Measurements from ENCODE around the gene SNAPC3.

The SNAPC3 gene

GRCh38 chr9:15416880-15417279 is 5.8 kb upstream of the SNAPC3 start:
- Histone ChIP-seq H3K27ac (ENCODE audit: low read depth, low read length) (no peak overlapping the region), H3K79me1 (ENCODE audit: low read length) (no peaks in the 10 kb centered on the region), H3K4ac (ENCODE audit: low read depth, low read length) (no peak overlapping the region), H2BK5ac (ENCODE audit: low read depth, low read length, poor library complexity) (no peak overlapping the region), H2BK120ac (ENCODE audit: insufficient read depth, low read length, poor library complexity) (no peak overlapping the region), H4K8ac (ENCODE audit: low read depth, low read length) (no peak overlapping the region), H2BK12ac (ENCODE audit: low read length) (no peak overlapping the region), H3K79me2 (ENCODE audit: control insufficient read depth, insufficient read depth, low read length, poor library complexity) (no peaks in the 10 kb centered on the region), H3K4me2 (ENCODE audit: low read length) (no peak overlapping the region), H3K23ac (ENCODE audit: low read length) (no peak overlapping the region), H3K36me3 (ENCODE audit: control insufficient read depth in 1 of 2, insufficient read depth in 2 of 2, low read length in 2 of 2) (no peaks in the 10 kb centered on the region), H3K14ac (ENCODE audit: low read length) (no peak overlapping the region), H2AFZ (ENCODE audit: insufficient read depth, low read length, poor library complexity) (no peak overlapping the region), H3K9ac (ENCODE audit: low read length) (no peak overlapping the region), H3K4me3 (ENCODE audit: low read depth, low read length) (no peak overlapping the region), H2AK5ac (ENCODE audit: low read length) (no peak overlapping the region), H3K9me3 (ENCODE audit: insufficient read depth, low read depth, low read length) (no peaks in the 10 kb centered on the region), H3K18ac (ENCODE audit: low read length) (no peak overlapping the region), H3K27me3 (ENCODE audit: insufficient read depth, low read length) (no peaks in the 10 kb centered on the region), H4K91ac (ENCODE audit: low read depth, low read length) (no peak overlapping the region), H4K12ac (ENCODE audit: low read depth, low read length) (no peak overlapping the region), H3K4me1 (ENCODE audit: control insufficient read depth in 1 of 2, insufficient read depth in 2 of 2, low read length in 2 of 2) (peaks cover 0 to 2% of the 10 kb centered on the region in 2 experiments)
- peak; percentile 5 to 40 for DNase-seq
- no CpG with 5 or more reads among the region's 2 CpGs for WGBS (ENCODE audit: extremely low coverage, insufficient coverage, insufficient read length)

- no peak overlapping the region for H4K12ac ChIP-seq (ENCODE audit: low read depth, low read length)
- no peak overlapping the region for H4K8ac ChIP-seq (ENCODE audit: low read depth, low read length)
- H2BK12ac ChIP-seq (ENCODE audit: low read length), result no peak overlapping the region
- H3K23ac ChIP-seq (ENCODE audit: low read length), result no peak overlapping the region
- no peak overlapping the region for H2AFZ ChIP-seq (ENCODE audit: insufficient read depth, low read length, poor library complexity)
- no peak overlapping the region for H2BK120ac ChIP-seq (ENCODE audit: insufficient read depth, low read length, poor library complexity)
- H3K36me3 ChIP-seq (ENCODE audit: control insufficient read depth in 1 of 2, insufficient read depth in 2 of 2, low read length in 2 of 2), result no peaks in the 10 kb centered on the region
- no peak overlapping the region for H2AK5ac ChIP-seq (ENCODE audit: low read length)
- no peak overlapping the region for H3K4ac ChIP-seq (ENCODE audit: low read depth, low read length)
- H3K79me1 ChIP-seq (ENCODE audit: low read length), result peaks cover 5% of the 10 kb centered on the region
- H2BK5ac ChIP-seq (ENCODE audit: low read depth, low read length, poor library complexity), result no peak overlapping the region
- H3K4me3 ChIP-seq (ENCODE audit: low read depth, low read length), result no peak overlapping the region
- no peaks in the 10 kb centered on the region for H3K27me3 ChIP-seq (ENCODE audit: insufficient read depth, low read length)
- H3K14ac ChIP-seq (ENCODE audit: low read length), result no peak overlapping the region
- no CpG with 5 or more reads among the region's 6 CpGs for WGBS (ENCODE audit: extremely low coverage, insufficient coverage, insufficient read length)
- DNase-seq, result no peak
- H3K79me2 ChIP-seq (ENCODE audit: control insufficient read depth, insufficient read depth, low read length, poor library complexity), result peaks cover 4% of the 10 kb centered on the region
- H4K91ac ChIP-seq (ENCODE audit: low read depth, low read length), result no peak overlapping the region
- H3K27ac ChIP-seq (ENCODE audit: low read depth, low read length), result no peak overlapping the region
- H3K18ac ChIP-seq (ENCODE audit: low read length), result no peak overlapping the region
- H3K9me3 ChIP-seq (ENCODE audit: insufficient read depth, low read depth, low read length), result no peaks in the 10 kb centered on the region
- peaks cover 0 to 2% of the 10 kb centered on the region in 2 experiments for H3K4me1 ChIP-seq (ENCODE audit: control insufficient read depth in 1 of 2, insufficient read depth in 2 of 2, low read length in 2 of 2)
- H3K4me2 ChIP-seq (ENCODE audit: low read length), result no peak overlapping the region
- no peak overlapping the region for H3K9ac ChIP-seq (ENCODE audit: low read length)
These were observed 5.0 kb upstream of the SNAPC3 start for GRCh38 chr9:15417626-15418025.

GRCh38 chr9:15420796-15421195 is 1.9 kb upstream of the SNAPC3 start:
- Histone ChIP-seq H2BK5ac (ENCODE audit: low read depth, low read length, poor library complexity) (no peak overlapping the region), H4K12ac (ENCODE audit: low read depth, low read length) (no peak overlapping the region), H3K4me2 (ENCODE audit: low read length) (no peak overlapping the region), H3K79me2 (ENCODE audit: control insufficient read depth, insufficient read depth, low read length, poor library complexity) (peaks cover 11% of the 10 kb centered on the region), H2AFZ (ENCODE audit: insufficient read depth, low read length, poor library complexity) (no peak overlapping the region), H3K4me3 (ENCODE audit: low read depth, low read length) (no peak overlapping the region), H3K36me3 (ENCODE audit: control insufficient read depth in 1 of 2, insufficient read depth in 2 of 2, low read length in 2 of 2) (peaks cover 4 to 7% of the 10 kb centered on the region in 2 experiments), H3K27ac (ENCODE audit: low read depth, low read length) (no peak overlapping the region), H3K14ac (ENCODE audit: low read length) (no peak overlapping the region), H3K4ac (ENCODE audit: low read depth, low read length) (no peak overlapping the region), H2AK5ac (ENCODE audit: low read length) (no peak overlapping the region), H3K23ac (ENCODE audit: low read length) (no peak overlapping the region), H3K9me3 (ENCODE audit: insufficient read depth, low read depth, low read length) (no peaks in the 10 kb centered on the region), H2BK120ac (ENCODE audit: insufficient read depth, low read length, poor library complexity) (no peak overlapping the region), H2BK12ac (ENCODE audit: low read length) (no peak overlapping the region), H4K8ac (ENCODE audit: low read depth, low read length) (no peak overlapping the region), H4K91ac (ENCODE audit: low read depth, low read length) (no peak overlapping the region), H3K27me3 (ENCODE audit: insufficient read depth, low read length) (no peaks in the 10 kb centered on the region), H3K4me1 (ENCODE audit: control insufficient read depth in 1 of 2, insufficient read depth in 2 of 2, low read length in 2 of 2) (peaks cover 0 to 2% of the 10 kb centered on the region in 2 experiments), H3K9ac (ENCODE audit: low read length) (no peak overlapping the region), H3K79me1 (ENCODE audit: low read length) (peaks cover 8% of the 10 kb centered on the region), H3K18ac (ENCODE audit: low read length) (no peak overlapping the region)
- no CpG with 5 or more reads among the region's 5 CpGs for WGBS (ENCODE audit: extremely low coverage, insufficient coverage, insufficient read length)
- DNase-seq, result no peak

GRCh38 chr9:15421532-15421931 is 1.1 kb upstream of the SNAPC3 start:
- no peak overlapping the region for H4K91ac ChIP-seq (ENCODE audit: low read depth, low read length)
- no peaks in the 10 kb centered on the region for H3K9me3 ChIP-seq (ENCODE audit: insufficient read depth, low read depth, low read length)
- H3K23ac ChIP-seq (ENCODE audit: low read length), result no peak overlapping the region
- peaks cover 11% of the 10 kb centered on the region for H3K79me2 ChIP-seq (ENCODE audit: control insufficient read depth, insufficient read depth, low read length, poor library complexity)
- H3K18ac ChIP-seq (ENCODE audit: low read length), result no peak overlapping the region
- H2BK120ac ChIP-seq (ENCODE audit: insufficient read depth, low read length, poor library complexity), result no peak overlapping the region
- H2BK12ac ChIP-seq (ENCODE audit: low read length), result no peak overlapping the region
- no peak overlapping the region for H4K12ac ChIP-seq (ENCODE audit: low read depth, low read length)
- H3K4me1 ChIP-seq (ENCODE audit: control insufficient read depth in 1 of 2, insufficient read depth in 2 of 2, low read length in 2 of 2), result peaks cover 0 to 2% of the 10 kb centered on the region in 2 experiments
- no peaks in the 10 kb centered on the region for H3K27me3 ChIP-seq (ENCODE audit: insufficient read depth, low read length)
- H2BK5ac ChIP-seq (ENCODE audit: low read depth, low read length, poor library complexity), result no peak overlapping the region
- no peak overlapping the region for H4K8ac ChIP-seq (ENCODE audit: low read depth, low read length)
- H3K14ac ChIP-seq (ENCODE audit: low read length), result no peak overlapping the region
- no peak overlapping the region for H3K9ac ChIP-seq (ENCODE audit: low read length)
- H3K4me2 ChIP-seq (ENCODE audit: low read length), result no peak overlapping the region
- no peak overlapping the region for H2AFZ ChIP-seq (ENCODE audit: insufficient read depth, low read length, poor library complexity)
- no CpG with 5 or more reads among the region's 6 CpGs for WGBS (ENCODE audit: extremely low coverage, insufficient coverage, insufficient read length)
- no peak overlapping the region for H3K27ac ChIP-seq (ENCODE audit: low read depth, low read length)
- H3K79me1 ChIP-seq (ENCODE audit: low read length), result peaks cover 8% of the 10 kb centered on the region
- H3K4me3 ChIP-seq (ENCODE audit: low read depth, low read length), result no peak overlapping the region
- peaks cover 6 to 11% of the 10 kb centered on the region in 2 experiments for H3K36me3 ChIP-seq (ENCODE audit: control insufficient read depth in 1 of 2, insufficient read depth in 2 of 2, low read length in 2 of 2)
- DNase-seq, result no peak
- no peak overlapping the region for H2AK5ac ChIP-seq (ENCODE audit: low read length)
- H3K4ac ChIP-seq (ENCODE audit: low read depth, low read length), result no peak overlapping the region
